Urothelium cell line (cell line): Measurements from ENCODE around the gene TTC33.

ENCODE experiments used
- DNase-seq: peaks from one replicate; pipeline ENCODE4 v3.0.0; 2011; ENCODE audit warnings: low spot score, mixed read lengths
- FAIRE-seq: peaks from 2 replicates; lab custom pipeline; 2011; peaks lifted over from hg19 to GRCh38; lab: Jason Lieb, UNC

Gene TTC33

GRCh38 chr5:40780858-40781257, 25.1 kb upstream of the TTC33 start:
- FAIRE-seq (no peak), DNase-seq (no peak)

- FAIRE-seq (no peak), DNase-seq (no peak)
These were observed 24.4 kb upstream of the TTC33 start for GRCh38 chr5:40780199-40780598.

DNA sequence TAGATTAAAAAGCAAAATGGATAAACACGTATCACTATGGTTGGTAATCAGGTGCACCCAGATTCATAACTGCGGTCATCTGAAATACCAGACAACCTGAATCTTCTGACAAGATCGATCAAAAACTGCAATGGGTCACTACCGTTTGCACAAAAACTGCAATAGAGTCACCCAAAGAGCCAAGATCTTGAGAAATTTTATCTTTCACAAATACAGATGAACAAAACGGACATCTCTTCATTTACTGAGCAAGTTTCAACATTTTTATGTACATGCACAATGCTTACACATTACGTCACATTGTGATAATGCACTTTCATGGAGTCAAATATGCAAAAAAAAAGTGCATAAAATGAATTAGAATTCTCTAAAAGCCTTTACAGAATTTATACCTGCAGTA, 23.8 kb upstream of the TTC33 start:
- FAIRE-seq (no peak), DNase-seq (no peak)

GRCh38 chr5:40778133-40778532, 22.4 kb upstream of the TTC33 start:
- FAIRE-seq (no peak), DNase-seq (no peak)

GRCh38 chr5:40776658-40776977, 20.9 kb upstream of the TTC33 start:
- FAIRE-seq (no peak), DNase-seq (no peak)

- FAIRE-seq (no peak), DNase-seq (no peak)
These were observed 20.3 kb upstream of the TTC33 start for GRCh38 chr5:40775846-40776657.

DNA sequence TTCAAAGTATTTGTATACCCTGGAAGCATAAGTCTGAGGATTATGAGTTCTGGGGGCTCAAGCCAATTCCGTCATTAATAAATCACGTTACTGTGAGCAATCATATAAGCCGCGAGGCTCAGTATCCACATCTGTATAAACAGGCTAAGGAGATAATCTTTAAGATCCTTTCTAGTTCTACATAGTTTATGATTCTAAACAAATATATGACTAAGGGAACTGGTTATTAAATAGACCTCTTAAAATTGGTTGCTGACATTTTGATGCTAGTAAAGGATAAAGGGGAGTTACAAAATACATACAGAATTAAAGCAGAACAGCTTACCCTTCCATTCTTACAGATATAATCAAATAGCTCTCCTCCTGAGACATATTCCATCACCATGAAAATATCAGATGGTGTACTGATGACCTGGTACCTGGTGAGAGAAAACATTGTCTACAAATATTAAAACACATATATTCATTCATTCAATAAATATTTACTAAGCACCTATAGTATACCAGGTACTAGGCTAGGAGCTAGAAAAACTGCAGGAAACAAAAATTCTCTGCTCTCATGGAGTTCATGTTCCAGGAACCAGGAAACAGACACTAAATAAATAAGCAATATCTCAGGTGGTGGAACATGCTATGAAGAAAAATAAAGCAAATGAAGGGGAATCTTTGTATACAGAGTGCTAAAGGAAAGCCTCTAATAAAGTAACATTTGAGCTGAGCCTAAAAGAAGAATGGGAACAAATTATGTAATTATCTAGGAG, 19.5 kb upstream of the TTC33 start:
- no peak for DNase-seq
- no peak for FAIRE-seq

DNA sequence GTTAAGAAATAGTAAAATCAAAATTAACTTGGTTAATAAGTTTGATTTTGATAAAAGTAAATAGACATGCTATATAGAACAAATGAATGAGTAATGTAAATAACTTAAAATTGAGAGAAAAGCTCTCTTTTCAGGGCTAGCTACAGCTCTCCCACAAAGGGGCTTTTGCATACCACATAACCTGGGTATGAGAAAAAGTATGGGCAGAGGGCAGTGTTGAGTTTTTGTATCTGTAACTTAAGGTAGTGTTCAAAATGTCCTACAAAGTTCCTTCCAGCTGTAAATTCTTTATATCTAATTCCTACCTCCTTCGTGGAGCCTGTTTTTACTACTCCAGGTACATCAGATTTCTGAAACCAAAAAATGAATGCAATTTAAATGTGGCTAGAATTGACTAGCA, 18.9 kb upstream of the TTC33 start:
- no peak for DNase-seq
- FAIRE-seq, result no peak

- no peak for DNase-seq
- no peak for FAIRE-seq
These were observed 15.0 kb upstream of the TTC33 start for GRCh38 chr5:40770764-40771163.

GRCh38 chr5:40762705-40763104, 6.9 kb upstream of the TTC33 start:
- FAIRE-seq (no peak), DNase-seq (no peak)

DNA sequence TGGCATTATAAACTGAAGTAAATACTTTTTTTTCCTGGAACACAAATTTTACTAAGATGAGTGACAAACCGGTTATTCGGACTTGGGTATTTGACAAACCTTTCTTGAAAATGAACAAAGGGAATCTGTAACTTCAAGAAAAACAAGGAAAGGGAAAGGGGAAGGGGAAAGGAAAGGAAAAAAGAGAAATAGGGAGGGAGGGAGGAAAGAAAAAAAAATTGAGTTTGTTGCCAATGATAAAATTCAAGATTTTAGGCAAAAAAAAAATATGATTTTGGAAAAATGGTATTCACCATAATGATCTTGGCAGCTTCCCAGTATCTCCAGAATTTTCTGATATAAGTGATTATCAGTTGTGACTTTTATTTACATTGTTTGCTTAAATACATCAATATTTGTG, 1.6 kb upstream of the TTC33 start:
- no peak for FAIRE-seq
- no peak for DNase-seq

GRCh38 chr5:40755093-40755406, 711 bp downstream of the TTC33 start:
- FAIRE-seq, result no peak

DNA sequence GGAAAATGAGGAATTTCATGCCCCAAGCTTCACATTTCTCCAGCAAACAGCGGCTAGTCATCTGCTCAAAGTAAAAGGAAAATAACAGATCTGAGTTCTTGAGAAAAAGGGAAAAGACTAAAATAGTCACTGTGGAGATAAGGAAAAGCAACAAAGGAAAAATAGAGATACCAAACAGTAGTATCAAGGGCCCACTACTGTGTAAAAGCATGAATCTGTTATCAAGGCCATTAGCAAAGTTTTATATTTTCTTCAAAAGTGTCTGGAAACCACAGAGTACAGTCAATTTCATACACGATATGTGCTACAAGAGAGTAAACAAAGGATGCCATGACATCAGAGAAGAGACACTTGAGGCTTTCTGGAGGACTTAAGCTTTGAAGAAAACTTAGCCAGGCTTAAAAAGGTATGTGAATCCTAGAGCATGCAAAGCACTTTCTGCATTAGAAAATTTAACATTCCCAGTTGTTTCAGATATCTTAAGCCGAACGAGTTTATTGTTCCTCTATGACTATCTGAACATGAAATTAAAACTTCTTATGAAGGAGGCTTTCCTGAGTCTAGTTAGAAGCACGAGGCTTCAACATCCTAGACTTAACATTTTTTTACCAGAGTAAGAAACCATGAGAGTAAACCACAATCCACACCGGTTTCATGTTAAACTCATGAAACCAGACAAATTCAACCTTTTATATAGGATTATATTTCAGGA, 1.2 kb downstream of the TTC33 start:
- no peak for FAIRE-seq
- no peak for DNase-seq

More at GRCh38 chr5:40755093-40755406, 711 bp downstream of the TTC33 start:
- DNase-seq, result peak; percentile 84

DNA sequence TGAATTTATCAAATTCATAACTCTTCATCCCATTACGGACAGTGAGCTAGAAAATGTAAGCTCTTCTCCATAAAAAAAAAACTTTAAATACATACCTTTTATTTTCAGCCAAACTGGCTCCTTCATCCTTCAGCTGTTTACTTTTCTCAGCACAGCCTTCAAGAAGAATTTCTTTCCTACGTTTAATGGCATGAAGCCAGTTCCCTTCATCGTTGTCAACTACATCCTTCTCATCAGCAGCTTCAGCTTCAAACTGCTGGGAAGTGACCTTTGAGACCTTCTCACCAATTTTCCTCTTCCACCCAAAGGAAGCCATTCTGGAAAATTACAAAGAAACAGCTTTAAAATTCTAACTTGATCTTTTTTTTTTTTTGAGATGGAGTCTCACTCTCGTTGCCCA, 9.1 kb downstream of the TTC33 start:
- FAIRE-seq (no peak), DNase-seq (no peak)

GRCh38 chr5:40743771-40744170, 12.0 kb downstream of the TTC33 start:
- FAIRE-seq (no peak), DNase-seq (no peak)

DNA sequence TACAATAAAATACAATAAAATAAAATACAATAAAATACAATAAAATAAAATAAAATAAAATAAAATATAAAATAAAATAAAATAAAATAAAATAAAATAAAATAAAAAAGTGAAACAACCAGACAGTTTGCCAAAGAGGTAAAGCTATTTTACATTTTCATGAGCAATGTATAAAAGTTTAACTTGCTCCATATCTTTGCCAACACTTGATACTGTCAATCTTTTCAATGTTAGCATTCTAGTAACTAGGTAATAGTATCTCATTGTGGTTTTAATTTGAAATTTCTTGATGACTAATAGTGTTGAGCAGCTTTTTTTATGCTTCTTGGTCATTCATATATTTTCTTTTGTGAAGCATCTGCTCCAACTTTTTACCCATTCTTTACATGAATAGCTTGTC, 17.3 kb downstream of the TTC33 start:
- DNase-seq (no peak), FAIRE-seq (no peak)

GRCh38 chr5:40736103-40736875, 19.5 kb downstream of the TTC33 start:
- FAIRE-seq (no peak), DNase-seq (peak; percentile 53)

DNA sequence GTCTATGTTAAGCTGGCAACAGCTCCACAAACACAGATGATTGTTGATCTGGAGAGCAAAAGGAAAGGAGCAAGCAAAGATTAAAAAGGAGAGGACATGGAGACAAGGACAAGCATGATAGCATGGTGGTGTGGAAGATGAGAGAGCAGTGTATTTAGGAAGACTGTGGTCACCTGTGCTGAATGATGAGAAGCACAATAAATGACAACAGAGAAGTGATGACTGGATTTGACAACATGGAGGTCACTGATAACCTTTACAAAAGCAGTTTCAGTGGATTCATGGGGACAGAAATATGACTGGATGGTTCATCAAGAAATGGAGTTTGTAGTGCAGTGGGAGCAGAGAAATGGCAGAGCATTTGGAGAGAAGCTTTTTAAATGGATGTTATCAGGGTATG, 20.2 kb downstream of the TTC33 start:
- FAIRE-seq, result no peak
- no peak for DNase-seq

- DNase-seq (no peak), FAIRE-seq (no peak)
These were observed 20.8 kb downstream of the TTC33 start for GRCh38 chr5:40734986-40735385.

- no peak for DNase-seq
- no peak for FAIRE-seq
These were observed 21.7 kb downstream of the TTC33 start for GRCh38 chr5:40733879-40734563.

- no peak for FAIRE-seq
- DNase-seq, result no peak
These were observed 22.3 kb downstream of the TTC33 start for GRCh38 chr5:40733434-40733833.
